K562 (cell line): ENCODE measurements around the gene EVI5L. TPM values are rescaled to one million over a fixed set of nuclear protein-coding genes. Genes with fewer than 3 reads are reported as not detected.

Source experiments
- CEBPG ChIP-seq, 3 experiments: fragments of 200-800 bp in 1 of 3; sonication (Bioruptor generic) in 1 of 3; sonication (generic) in 1 of 3; formaldehyde crosslinking in 1 of 3; IDR thresholded peaks in 2 of 3; conservative IDR thresholded peaks in 1 of 3; 2 replicates each; pipeline versions ENCODE4 v1.6.1 to v1.8.0; 2016 to 2022; ENCODE audit warnings: missing compliant biosample characterization in 2 of 3, missing genetic modification characterization in 2 of 3, mild to moderate bottlenecking in 1 of 3, missing genetic modification reagents in 1 of 3
- CLOCK ChIP-seq: fragments of 250-450 bp; sonication (Bioruptor Pico); IDR thresholded peaks from 2 replicates; pipeline ENCODE4 v1.4.0; 2020; ENCODE audit warnings: mild to moderate bottlenecking, moderate library complexity, borderline replicate concordance
- EP300 ChIP-seq: IDR thresholded peaks from 2 replicates; pipeline ENCODE4 v1.6.1; 2012; ENCODE audit warnings: low read length, improper control_type of control experiment
- ILF3 ChIP-seq: fragments of 450-650 bp; IDR thresholded peaks from 2 replicates; pipeline ENCODE4 v1.6.1; 2018; ENCODE audit warnings: antibody characterized with exemption, mild to moderate bottlenecking, moderate library complexity, borderline replicate concordance
- MEIS2 ChIP-seq: fragments of 450-650 bp; IDR thresholded peaks from 2 replicates; pipeline ENCODE4 v1.6.1; 2014; ENCODE audit warnings: mild to moderate bottlenecking; ENCODE audit not compliant: partially characterized antibody
- RCOR1 ChIP-seq, 2 experiments: IDR thresholded peaks; 2 replicates each; pipeline ENCODE4 v1.6.1; 2012; ENCODE audit warnings: low read depth in 2 of 2, low read length in 2 of 2, borderline replicate concordance in 1 of 2, improper control_type of control experiment in 1 of 2
- TARDBP ChIP-seq: fragments of 450-650 bp; IDR thresholded peaks from 2 replicates; pipeline ENCODE4 v1.6.1; 2016
- USF2 ChIP-seq: sonication (generic); formaldehyde crosslinking; IDR thresholded peaks from 2 replicates; pipeline ENCODE4 v1.5.0; 2020; ENCODE audit warnings: missing genetic modification reagents
- ZFX ChIP-seq: sonication (generic); formaldehyde crosslinking; IDR thresholded peaks from 2 replicates; pipeline ENCODE4 v1.8.0; 2022; ENCODE audit warnings: mild to moderate bottlenecking, missing genetic modification reagents, moderate library complexity
- polyA plus RNA-seq, 8 experiments: library from polyadenylated mRNA; depleted of rRNA in 4 of 8; stranded (reverse) in 5 of 8; unstranded in 3 of 8; fragments of >200 nt; fragmentation: Nextera tagmentation in 2 of 8; fragmentation: Illumina TruSeq in 1 of 8; extraction: Ambion mirVana in 2 of 8; extraction: Trizol in 1 of 8; gene quantifications; 2 replicates each; pipeline versions ENCODE4 v1.2.1 to v1.2.3, GENCODE V29; 2011 to 2014; ENCODE audit warnings: inconsistent platforms in 1 of 8, missing spikeins in 1 of 8
- total RNA-seq, 7 experiments: library from RNA; depleted of rRNA in 6 of 7; stranded (reverse); fragments of >200 nt in 6 of 7; fragmentation: Illumina TruSeq in 2 of 7; extraction: Trizol in 2 of 7; gene quantifications; 2 replicates each; pipeline versions ENCODE4 v1.2.1 to v1.2.3, GENCODE V29; 2011 to 2021; ENCODE audit warnings: low replicate concordance in 1 of 7
- TF ChIP-seq, protein P1 (sequence below): sonication (generic); formaldehyde crosslinking; IDR thresholded peaks from 2 replicates; pipeline ENCODE4 v1.8.1; 2023; ENCODE audit warnings: mild to moderate bottlenecking, missing genetic modification reagents
- TF ChIP-seq, protein P2 (sequence below): fragments of 250-450 bp; sonication (Bioruptor Pico); IDR thresholded peaks from 2 replicates; pipeline ENCODE4 v1.4.0; 2020; ENCODE audit warnings: mild to moderate bottlenecking, moderate library complexity

EVI5L gene
- total and polyA plus RNA-seq, 9 of the 15 experiments (the other 6 are each of a cell fraction or from before 2014, with no cell fraction given), result 0.69 to 1.8 (median 1.2) TPM; not detected in 2

- TF ChIP-seq ILF3 (no peak), CLOCK (CRISPR knock-in tag) (no peak), USF2 (CRISPR knock-in tag) (no peak), CEBPG (CRISPR knock-in tag; IDR thresholded peaks at IDR 0.05) (no peak), CEBPG (tag; conservative IDR thresholded peaks at IDR 0.05 in 1 of 2, IDR thresholded peaks at IDR 0.05 in 1 of 2) (no peak), EP300 (no peak), MEIS2 (no peak), ZFX (CRISPR knock-in tag) (no peak), RCOR1 (IDR thresholded peaks at IDR 0.05; ENCODE audit: borderline replicate concordance in 1 of 2, low read depth in 2 of 2, low read length in 2 of 2) (no peak), TARDBP (no peak)
- TF ChIP-seq, protein P1, sequence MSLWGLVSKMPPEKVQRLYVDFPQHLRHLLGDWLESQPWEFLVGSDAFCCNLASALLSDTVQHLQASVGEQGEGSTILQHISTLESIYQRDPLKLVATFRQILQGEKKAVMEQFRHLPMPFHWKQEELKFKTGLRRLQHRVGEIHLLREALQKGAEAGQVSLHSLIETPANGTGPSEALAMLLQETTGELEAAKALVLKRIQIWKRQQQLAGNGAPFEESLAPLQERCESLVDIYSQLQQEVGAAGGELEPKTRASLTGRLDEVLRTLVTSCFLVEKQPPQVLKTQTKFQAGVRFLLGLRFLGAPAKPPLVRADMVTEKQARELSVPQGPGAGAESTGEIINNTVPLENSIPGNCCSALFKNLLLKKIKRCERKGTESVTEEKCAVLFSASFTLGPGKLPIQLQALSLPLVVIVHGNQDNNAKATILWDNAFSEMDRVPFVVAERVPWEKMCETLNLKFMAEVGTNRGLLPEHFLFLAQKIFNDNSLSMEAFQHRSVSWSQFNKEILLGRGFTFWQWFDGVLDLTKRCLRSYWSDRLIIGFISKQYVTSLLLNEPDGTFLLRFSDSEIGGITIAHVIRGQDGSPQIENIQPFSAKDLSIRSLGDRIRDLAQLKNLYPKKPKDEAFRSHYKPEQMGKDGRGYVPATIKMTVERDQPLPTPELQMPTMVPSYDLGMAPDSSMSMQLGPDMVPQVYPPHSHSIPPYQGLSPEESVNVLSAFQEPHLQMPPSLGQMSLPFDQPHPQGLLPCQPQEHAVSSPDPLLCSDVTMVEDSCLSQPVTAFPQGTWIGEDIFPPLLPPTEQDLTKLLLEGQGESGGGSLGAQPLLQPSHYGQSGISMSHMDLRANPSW (CRISPR knock-in tag), result no peak
- TF ChIP-seq, protein P2, sequence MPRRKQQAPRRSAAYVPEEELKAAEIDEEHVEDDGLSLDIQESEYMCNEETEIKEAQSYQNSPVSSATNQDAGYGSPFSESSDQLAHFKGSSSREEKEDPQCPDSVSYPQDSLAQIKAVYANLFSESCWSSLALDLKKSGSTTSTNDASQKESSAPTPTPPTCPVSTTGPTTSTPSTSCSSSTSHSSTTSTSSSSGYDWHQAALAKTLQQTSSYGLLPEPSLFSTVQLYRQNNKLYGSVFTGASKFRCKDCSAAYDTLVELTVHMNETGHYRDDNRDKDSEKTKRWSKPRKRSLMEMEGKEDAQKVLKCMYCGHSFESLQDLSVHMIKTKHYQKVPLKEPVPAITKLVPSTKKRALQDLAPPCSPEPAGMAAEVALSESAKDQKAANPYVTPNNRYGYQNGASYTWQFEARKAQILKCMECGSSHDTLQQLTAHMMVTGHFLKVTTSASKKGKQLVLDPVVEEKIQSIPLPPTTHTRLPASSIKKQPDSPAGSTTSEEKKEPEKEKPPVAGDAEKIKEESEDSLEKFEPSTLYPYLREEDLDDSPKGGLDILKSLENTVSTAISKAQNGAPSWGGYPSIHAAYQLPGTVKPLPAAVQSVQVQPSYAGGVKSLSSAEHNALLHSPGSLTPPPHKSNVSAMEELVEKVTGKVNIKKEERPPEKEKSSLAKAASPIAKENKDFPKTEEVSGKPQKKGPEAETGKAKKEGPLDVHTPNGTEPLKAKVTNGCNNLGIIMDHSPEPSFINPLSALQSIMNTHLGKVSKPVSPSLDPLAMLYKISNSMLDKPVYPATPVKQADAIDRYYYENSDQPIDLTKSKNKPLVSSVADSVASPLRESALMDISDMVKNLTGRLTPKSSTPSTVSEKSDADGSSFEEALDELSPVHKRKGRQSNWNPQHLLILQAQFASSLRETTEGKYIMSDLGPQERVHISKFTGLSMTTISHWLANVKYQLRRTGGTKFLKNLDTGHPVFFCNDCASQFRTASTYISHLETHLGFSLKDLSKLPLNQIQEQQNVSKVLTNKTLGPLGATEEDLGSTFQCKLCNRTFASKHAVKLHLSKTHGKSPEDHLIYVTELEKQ (CRISPR knock-in tag), result no peak
Measured at GRCh38 chr19:7819337-7819736, 10.7 kb upstream of the EVI5L start (continued).
